HG03439 (cell line): ENCODE measurements around the gene GAS2.
"Not testable (repeated sequence)": the region's sequence is repeated elsewhere in the genome, so short reads cannot be mapped to it uniquely, and the experiment has no call there.

Source experiments
- ATAC-seq: cut with Tn5 transposase; IDR thresholded peaks from one replicate; pipeline ENCODE4 v1.9.1; 2021; ENCODE audit warnings: mild to moderate bottlenecking, moderate library complexity; ENCODE audit not compliant: unreplicated experiment

The GAS2 gene

DNA sequence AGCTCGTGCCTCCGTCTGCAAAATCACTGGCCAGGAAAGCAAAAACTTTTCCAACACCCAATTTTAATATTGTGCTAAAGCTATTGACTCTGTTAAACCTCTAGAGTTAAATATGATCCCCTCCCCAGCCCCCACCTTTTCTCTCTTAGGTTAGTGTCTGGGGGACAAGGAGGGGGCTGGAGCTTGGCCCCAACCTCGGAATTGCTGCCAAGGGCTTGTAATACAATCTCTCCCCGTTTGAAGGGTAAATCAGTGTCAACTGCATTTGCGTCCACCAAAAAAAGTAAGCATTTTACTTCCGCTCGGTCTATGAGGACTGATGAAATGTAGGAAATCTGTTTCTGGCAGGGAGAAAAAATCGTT is at the start of gene GAS2:
Gene GAS2 (plus strand): TSS at position 287 of the 363 bp plus-strand sequence. CDS start 8,259 bp downstream, outside the sequence.
- ATAC-seq, result no peak

DNA sequence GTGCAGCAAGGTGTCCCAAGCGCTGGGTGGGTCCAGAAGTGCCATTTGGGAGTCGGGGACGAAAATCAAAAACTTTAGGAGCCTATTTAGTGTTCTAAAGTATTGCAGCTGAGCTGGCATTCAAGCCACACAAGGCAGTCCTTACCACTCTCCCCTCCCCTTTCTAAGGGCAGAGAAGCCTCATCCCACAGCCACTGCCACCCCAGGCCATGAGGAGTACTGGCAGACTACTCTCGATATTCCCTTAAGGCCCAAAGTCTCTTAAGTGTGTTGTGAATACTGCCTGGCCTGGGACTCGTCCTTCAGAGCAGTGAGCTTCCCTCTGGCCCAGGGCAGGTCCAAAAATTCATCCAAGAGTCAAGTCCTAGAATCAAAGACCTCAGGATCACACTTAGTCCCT is 48.5 kb upstream of the GAS2 start:
- no peak for ATAC-seq

DNA sequence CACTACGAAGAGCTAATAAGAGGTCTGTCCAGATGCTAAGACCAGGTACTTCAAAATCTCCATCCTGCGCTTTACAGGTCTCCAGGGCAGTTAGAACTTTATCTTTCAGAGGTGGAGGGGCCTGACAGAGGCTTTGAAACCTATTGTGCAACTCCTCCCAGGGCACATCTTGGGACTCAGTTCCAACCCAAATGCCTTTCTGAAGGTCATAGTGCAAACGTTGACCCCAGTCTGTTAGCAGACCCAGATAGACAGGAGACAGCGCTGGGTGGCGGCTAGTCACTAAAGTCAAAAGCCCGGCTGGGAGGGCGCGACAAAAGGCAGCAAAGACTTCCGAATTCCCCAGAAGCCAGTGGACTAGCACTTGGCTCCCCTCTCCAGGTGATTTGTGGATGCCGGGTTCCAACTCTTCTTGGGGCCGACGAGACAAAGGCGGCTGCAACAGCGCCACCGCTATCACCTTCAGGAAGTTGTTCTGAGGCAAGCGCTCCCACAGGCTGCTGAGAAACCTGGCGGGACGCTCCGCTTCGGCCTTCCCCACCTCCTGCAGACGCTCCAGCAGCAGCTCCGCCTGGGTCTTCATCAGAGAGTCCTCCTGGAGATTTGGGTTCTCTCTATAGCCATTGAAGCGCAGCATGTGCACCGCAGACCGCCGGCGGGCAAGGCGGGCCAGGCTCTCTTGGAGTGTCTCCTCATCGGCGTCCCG is 41.5 kb upstream of the GAS2 start:
- peak; percentile 54 for ATAC-seq

DNA sequence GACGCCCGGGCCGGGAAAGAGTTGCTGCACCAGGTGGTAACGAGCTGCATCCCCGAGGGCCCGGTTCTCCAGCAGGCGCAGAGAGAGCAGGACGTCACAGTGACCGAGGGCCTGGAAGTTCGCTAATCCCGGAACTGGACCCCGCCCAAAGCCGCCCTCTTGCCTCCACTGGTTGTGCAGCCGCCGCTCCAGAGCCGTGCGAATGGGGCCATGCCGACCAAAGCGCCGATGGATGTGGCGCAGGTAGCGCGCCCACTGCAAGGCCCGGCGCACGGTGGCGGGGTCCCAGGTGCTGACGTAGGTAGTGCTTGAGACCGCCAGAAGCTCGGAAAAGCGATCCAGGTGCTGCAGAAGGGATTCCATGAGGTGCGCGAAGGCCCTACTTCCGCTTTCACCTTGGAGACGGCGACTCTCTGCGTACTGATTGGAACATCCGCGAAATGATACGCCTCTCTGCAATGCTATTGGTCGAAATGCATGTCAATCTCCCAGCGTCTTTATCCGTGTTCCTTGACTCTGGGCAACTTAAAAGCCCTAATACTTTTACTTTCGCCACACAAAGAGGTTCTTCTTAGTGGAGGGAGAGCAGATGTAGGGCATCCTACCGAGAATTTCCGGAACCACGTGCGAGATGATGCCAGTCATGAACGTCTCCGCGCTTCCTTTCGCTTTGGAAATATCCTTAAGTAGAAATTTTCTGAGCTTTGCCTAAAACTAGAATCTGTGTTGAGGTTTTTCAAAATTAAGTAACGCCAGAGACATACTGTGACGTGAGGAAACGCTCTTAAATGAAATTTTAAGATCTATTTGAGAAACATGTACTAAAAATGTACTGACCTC is 40.7 kb upstream of the GAS2 start, which contains the start of gene FANCF:
Gene FANCF (minus strand): TSS at position 376 of the 840 bp plus-strand sequence. CDS start 13 bp downstream, at position 363.
- peak; percentile 99 for ATAC-seq

DNA sequence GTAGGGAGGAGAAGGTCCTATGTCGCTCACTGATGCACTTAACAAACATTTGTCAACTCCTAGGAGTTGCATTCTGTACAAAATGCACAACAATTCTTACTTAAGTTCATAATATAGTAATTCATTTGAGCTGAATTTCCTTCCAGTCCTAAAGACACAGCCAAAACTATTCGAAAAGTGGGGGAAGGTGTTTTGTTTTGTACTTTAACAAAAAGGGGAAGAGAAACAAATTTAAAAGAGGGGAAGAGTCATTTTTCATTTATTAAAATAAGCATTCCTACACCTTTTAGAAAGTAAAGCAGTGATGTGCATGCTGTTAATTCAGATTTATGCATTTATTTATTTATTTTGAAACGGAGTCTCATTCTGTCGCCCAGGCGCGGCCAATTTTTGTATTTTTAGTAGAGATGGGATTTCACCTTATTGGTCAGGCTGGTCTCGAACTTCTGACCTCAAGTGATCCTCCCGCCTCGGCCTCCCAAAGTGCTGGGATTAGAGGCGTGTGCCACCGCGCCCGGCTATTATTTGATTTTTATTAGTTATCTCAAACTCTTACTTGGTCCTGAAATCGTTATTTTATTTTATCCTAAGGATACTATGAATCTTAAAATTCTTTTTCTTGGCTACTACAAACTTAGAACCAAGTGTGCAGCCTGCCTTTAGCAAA is 39.7 kb upstream of the GAS2 start:
- ATAC-seq, result no peak

DNA sequence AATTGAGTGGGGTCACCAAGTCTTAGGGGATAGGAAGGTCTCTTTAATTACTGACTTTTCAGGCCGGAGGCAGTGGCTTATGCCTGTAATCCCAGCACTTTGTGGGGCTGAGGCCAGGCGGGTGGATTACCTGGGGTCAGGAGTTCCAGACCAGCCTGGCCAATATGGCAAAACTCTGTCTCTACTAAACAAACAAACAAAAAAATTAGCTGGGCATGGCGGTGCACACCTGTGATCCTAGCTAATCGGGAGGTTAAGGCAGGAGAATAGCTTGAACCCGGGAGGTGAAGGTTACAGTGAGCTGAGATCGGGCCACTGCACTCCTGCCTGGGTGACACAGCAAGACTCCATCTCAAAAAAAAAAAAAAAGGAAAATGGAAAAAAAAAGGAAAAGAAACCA is 39.0 kb upstream of the GAS2 start:
- no peak for ATAC-seq

DNA sequence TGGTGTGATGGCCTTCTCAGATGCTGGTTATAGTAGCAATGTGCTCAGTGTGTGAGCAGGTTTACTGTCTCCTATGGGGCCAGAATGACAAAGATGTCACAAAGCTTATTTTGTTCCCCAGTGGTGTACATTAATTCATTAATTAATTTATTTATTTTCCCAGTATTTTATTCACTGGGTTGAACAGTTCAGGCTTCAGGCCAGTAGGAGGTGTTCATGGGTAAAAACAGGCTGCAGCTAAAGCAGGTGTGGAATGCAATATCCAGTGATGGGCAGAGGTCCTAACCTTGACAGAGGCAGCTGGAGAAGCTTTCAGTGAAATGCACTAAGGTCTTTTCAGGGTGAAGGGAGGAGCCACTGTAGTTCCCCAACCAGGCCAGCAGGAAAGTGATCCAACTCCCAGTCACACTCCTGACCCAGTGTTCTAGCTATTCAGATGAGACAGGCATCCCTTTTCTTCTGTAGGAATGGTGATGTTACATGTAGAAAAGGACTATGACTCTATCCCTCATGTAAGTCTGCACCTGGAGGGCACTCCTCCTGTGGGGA is 33.0 kb upstream of the GAS2 start:
- no peak for ATAC-seq

DNA sequence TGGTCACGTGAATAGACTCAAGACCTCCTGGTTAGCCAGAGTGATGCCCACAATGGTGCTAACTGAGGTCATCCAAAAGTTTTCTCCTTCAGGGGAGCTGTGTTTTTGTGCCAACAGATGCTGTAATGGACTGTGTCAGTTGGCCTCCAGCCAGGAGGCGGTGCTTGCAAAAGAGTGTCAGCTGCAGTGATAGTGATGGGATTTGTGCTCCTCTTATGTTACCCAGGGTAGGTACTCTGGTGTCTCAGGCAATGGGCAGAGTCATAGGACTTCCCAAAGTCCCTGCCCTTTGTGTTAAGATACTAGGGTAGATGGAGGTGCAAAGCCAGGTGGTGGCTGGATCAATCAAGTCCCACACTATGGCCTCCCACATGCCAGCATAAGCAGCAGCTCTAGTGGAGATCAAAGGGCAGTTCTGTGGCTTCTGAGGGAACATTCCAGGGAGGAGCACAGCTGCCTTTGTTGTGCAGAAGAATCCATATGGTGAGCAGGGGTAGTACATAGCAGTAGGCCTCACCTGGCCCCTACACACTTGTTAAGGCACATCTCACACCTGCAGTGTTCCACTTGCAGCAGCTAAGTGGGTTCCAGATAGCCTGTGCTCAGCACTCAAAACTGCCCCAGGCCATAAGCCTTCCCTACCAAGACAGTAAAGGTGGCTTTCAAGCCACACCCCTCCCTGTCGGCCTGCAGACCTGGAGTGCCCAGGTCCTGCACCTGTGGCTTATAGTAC is 31.3 kb upstream of the GAS2 start:
- ATAC-seq, result no peak

DNA sequence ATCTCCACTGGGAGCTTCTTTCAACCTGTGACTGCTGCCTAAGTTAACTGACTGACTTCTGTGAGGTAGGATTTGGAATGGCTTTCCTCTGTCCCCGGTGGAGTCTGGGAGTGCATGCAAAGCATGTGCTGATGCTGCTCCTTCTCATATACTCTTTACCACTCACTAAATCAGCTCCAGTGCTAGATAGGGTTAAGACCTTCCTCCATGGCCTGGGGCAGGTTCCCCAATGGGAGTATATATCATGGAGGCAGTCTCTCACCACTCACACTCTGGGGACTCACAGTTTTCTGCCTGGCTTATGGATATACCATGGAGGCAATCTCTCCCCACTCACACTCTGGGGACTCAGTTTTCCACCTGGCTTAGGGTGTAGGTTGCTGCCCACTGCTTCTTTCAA is 30.7 kb upstream of the GAS2 start:
- no peak for ATAC-seq

DNA sequence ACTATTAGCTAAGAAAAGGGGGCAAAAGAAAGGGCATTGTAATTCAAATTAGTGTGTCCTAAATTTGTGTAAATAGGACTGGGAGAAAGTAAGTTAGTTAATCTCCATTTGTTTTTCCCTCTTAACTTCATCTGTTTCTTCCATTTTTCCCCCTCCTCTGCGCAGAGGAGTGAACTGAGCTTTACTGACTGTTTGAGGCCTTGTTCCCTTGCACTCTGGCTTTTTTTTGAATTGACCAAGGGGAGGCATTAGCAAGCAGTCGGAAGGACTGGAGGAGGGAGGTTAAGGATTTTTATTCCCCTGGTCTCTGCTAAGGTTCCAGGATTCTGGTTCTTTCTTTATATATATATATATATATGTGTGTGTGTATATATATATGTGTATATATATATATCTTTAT is 25.5 kb upstream of the GAS2 start:
- ATAC-seq, result no peak

DNA sequence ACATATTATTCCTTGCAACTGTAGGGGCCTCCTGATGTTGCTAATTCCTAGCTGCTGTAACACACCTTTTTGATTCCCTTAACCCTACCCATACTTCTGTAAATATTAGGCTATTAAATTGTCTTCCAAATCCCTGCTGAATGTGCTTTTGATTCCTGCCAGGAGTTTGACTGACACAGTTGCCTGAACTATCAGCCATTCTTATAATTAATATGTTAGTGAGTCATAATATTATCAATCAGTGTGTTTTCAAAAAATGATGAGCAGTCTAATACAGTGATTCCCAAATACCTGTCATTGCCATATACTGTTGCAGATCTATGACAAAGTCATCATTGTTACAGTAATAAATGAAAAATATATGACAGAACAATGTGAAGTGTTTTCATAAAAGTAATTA is 24.9 kb upstream of the GAS2 start:
- ATAC-seq, result no peak

DNA sequence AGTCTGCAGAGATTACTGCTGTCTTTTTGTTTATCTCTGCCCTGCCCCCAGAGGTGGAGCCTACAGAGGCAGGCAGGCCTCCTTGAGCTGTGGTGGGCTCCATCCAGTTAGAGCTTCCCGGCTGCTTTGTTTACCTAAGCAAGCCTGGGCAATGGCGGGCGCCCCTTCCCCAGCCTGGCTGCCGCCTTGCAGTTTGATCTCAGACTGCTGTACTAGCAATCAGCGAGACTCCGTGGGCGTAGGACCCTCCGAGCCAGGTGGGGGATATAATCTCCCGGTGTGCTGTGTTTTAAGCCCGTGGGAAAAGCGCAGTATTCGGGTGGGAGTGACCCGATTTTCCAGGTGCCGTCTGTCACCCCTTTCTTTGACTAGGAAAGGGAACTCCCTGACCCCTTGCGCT is 14.1 kb upstream of the GAS2 start:
- ATAC-seq, result not testable (repeated sequence)

DNA sequence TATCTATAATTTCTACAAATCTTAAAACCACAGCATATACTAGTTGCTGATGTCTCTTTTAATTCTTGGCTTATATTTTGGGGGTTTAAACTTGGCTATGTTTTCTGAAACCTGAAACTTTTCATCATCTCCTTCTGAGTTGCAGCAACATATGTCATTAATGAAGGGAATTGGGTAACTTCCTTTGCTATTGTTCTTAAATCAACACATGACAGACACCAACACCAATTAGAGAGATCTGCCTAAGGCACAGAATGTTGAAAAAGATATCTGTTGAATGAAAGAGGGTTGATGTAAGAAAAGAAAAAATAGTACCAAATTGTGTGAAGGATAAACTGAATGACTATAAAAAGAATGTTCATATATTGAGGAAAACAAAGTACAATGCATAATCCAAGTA is 10.3 kb upstream of the GAS2 start:
- ATAC-seq, result no peak

DNA sequence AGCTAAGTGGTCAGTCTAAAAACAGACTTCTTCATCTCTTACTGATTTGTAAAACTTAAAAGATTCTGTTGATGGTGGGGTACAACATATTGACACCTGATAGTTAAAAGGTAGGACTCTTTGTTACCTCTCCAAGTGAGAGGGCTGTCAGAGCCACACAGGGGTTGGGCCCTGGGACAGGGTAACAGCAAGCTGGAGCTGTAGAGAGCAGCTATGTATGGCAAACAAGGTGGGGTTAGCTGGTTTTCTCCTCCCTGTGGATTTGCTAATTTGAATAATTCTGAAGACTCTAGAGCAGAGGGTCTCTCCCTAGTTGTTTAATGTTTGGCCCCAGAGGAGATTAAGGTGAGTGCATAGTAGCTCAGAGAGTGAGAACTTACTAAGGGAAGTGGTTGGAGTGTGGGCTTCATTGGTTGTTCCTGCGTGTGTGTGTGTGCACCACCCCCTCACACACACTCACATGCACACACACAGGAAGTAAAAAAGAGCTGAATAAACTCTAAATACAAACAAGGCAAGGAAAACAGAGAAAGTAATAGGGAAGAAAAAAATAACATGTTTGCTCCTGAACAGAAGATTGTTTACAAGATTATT is 9.2 kb upstream of the GAS2 start:
- ATAC-seq, result peak; percentile 67

DNA sequence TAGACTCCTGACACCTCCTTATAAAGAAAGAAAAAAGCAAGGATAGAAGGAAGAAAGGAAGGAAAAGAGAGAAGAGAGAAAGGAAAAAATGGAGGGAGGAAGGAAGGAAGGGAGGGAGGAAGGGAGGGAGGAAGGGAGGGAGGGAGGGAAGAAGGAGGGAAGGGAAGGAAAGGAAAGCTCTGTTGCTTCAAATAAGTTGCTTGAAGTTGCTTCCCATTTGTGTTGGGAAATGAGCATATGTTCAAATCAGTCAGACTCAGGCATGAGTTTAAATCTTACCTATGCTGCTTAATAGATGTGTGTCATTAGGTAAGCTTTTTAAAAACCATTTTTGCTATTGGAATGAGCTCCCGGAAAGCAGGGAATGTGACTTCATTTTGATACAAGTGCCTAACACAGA is 6.6 kb upstream of the GAS2 start:
- no peak for ATAC-seq

DNA sequence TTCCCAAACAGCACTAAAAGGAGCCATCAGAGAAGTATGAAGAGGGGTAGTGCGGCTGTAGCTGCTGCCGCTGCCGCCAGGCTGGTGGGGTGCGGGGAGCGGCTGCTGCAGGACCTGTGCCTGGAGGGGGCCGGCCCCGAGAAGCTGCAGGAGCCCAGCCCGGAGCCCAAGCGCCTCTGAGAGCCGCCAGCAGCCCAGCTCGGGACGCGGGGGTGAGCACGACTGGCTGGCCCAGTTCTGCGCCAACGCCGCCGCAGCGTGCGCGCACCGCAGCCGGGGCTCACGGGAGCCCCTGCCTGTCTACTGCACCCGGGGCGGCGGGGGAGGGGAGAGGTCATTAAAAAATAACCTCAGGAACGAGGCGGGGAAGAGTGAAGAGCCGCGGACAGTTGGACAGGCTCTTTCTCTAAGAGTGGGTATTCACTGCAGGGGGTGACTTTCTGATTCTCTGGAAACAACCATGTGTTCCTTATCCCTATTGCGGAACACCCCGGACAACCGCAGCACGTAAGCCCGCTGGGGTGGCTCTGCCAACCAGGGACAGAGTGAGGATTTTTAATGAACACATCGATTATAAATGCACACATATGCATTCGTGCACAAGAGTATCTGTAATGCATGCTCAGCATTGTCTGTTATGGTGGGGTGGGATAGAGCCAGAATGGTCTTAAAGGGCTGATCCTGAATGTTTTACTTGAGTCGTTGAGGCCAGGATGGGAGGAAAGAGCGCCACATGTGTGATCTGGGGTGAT is 453 bp downstream of the GAS2 start:
- ATAC-seq, result no peak

DNA sequence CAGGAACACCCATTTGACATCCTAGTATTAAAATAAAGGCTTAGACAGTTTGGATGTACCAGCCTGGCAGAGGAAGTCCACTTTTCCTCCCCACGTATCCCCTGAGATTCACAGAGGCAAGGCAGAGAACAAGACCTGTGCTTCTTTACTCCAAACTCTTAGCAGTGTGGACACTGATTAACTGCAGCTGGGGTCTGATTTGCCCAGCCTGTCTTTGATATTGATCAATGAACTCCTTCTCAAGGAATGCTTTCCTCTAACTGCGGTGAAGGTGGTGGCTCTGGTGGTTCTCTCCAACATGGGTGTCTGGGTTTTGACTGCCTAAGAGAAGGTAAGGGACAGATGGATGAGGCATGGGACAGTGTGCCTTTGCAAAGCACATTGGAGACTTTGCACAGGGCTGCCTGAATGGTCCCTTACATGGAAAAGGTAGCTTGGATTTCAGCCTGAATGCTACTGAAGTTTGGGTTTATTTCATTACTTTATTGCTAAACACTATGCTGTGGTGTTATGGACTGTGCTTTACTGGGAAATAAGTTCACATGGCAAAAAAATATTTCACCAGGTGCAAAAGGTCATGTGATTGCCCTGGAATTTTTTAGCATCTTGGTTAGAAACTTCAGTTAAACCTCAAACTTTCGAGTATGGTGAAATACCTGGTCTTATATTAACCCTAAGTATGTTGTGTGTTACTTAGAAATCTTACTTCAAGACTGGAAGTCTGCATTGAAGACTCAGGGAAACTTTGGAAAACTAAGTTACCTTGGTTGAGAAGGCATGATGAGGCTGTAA is 1.8 kb downstream of the GAS2 start:
- no peak for ATAC-seq

DNA sequence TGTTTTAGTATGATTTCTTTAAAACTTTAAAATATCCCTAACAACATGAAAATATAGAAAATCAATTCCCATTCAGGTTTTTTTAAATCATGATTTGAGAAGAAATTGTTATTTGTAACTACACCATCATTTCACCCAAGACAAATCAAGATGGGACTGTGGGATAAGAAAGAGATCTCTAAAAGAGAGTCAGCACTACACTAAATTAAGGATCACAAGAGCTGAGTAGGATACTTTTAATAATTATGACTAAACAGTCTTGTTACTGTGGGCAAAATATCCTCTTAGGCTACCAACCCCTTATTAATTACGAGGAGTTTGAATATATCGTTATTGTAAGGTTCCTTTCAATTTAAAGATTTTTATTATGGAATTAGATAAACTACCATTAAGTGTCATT is 3.0 kb downstream of the GAS2 start:
- ATAC-seq, result no peak

DNA sequence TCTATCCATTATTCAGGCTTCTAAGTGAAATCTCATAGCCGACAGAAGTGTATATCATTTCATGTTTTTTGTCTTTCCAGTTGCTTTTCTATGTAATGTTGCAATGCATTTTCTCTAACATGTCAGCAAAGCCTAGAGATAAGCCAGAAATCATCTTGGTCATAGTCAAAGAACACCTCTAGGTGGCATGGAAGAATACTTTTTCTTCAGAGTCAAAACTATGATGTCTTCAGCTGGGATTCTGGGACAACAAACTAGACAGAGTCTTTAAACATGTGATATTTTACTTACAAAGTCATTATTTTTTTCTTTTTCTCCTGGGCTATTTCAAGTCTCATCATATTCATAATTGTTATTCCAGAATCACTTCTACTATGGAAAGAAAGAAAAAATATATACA is 4.4 kb downstream of the GAS2 start:
- ATAC-seq, result peak; percentile 66
